KMS-11 (cell line): ENCODE data around the gene CELF5.

Experiments
- H2AFZ ChIP-seq: fragments of 200-600 bp; sonication (generic); 2 replicates; pipeline ENCODE4 v1.6.1; 2016; ENCODE audit warnings: antibody characterized with exemption, mixed run types, low read depth
- H3K27ac ChIP-seq: fragments of 200-600 bp; sonication (generic); 2 replicates; pipeline ENCODE4 v1.6.1; 2016; ENCODE audit warnings: mild to moderate bottlenecking, mixed run types
- H3K27me3 ChIP-seq: fragments of 200-600 bp; sonication (generic); 2 replicates; pipeline ENCODE4 v1.6.1; 2017; ENCODE audit warnings: mild to moderate bottlenecking, low read depth, mixed run types, moderate library complexity; ENCODE audit not compliant: insufficient read depth
- H3K36me3 ChIP-seq: fragments of 200-600 bp; sonication (generic); 2 replicates; pipeline ENCODE4 v1.6.1; 2017; ENCODE audit warnings: mild to moderate bottlenecking, mixed run types; ENCODE audit not compliant: insufficient read depth
- H3K4me1 ChIP-seq: fragments of 200-600 bp; sonication (generic); 2 replicates; pipeline ENCODE4 v1.6.1; 2016; ENCODE audit warnings: mild to moderate bottlenecking, low read depth, mixed run types; ENCODE audit not compliant: poor library complexity, severe bottlenecking
- H3K4me2 ChIP-seq: fragments of 200-600 bp; sonication (generic); 2 replicates; pipeline ENCODE4 v1.7.0; 2016; ENCODE audit warnings: mild to moderate bottlenecking, mixed run types
- H3K4me3 ChIP-seq: fragments of 200-600 bp; sonication (generic); IDR thresholded peaks from 2 replicates; pipeline ENCODE4 v1.6.1; 2017; ENCODE audit warnings: low read depth, low read length, mixed read lengths; ENCODE audit not compliant: insufficient read depth
- H3K79me2 ChIP-seq: fragments of 200-600 bp; sonication (generic); 2 replicates; pipeline ENCODE4 v1.6.1; 2016; ENCODE audit warnings: low read depth, mixed run types; ENCODE audit not compliant: insufficient read depth
- H3K9ac ChIP-seq: fragments of 200-600 bp; sonication (generic); 2 replicates; pipeline ENCODE4 v1.6.1; 2016; ENCODE audit warnings: mild to moderate bottlenecking, mixed run types
- H4K20me1 ChIP-seq: fragments of 200-600 bp; sonication (generic); 2 replicates; pipeline ENCODE4 v1.6.1; 2016; ENCODE audit warnings: mild to moderate bottlenecking, mixed run types; ENCODE audit not compliant: insufficient read depth
- CTCF ChIP-seq: fragments of 200-600 bp; sonication (generic); conservative IDR thresholded peaks from 2 replicates; pipeline ENCODE4 v1.6.1; 2017; ENCODE audit warnings: low read depth, mild to moderate bottlenecking, antibody characterized with exemption, low read length, moderate library complexity, mixed read lengths

Gene CELF5

GRCh38 chr19:3224346-3225168, at the start of gene CELF5:
CELF5 (plus strand) TSS chr19:3224661; CDS start chr19:3224740, 79 bp downstream.
- H3K9ac ChIP-seq = no peak within 1 kb of the TSS
- TF ChIP-seq CTCF = peak; percentile 46

GRCh38 chr19:3175781-3176714, 48.4 kb upstream of the CELF5 start:
- Histone ChIP-seq H3K79me2 (no peaks in the 10 kb centered on the region), H4K20me1 (no peaks in the 10 kb centered on the region), H3K27ac (no peak overlapping the region), H3K4me1 (peaks cover 3% of the 10 kb centered on the region), H3K4me3 (no peak overlapping the region), H3K4me2 (no peak overlapping the region), H2AFZ (no peak overlapping the region), H3K36me3 (no peaks in the 10 kb centered on the region), H3K9ac (no peak overlapping the region), H3K27me3 (peaks cover 6% of the 10 kb centered on the region; the same call in 1 of the 2 replicates)
- no peak for TF ChIP-seq CTCF

More at GRCh38 chr19:3224346-3225168, at the start of gene CELF5:
- Histone ChIP-seq H3K4me3 (no peak within 1 kb of the TSS), H3K27ac (no peak within 1 kb of the TSS), H2AFZ (no peak within 1 kb of the TSS), H4K20me1 (no peaks in the 10 kb centered on the region), H3K27me3 (peaks cover 70% of the 10 kb centered on the region), H3K4me2 (no peak within 1 kb of the TSS), H3K79me2 (no peaks in the 10 kb centered on the region), H3K4me1 (no peaks in the 10 kb centered on the region), H3K36me3 (no peaks in the 10 kb centered on the region)

- Histone ChIP-seq H3K27ac (no peak overlapping the region), H3K4me3 (no peak overlapping the region), H4K20me1 (no peaks in the 10 kb centered on the region), H3K4me1 (peaks cover 3% of the 10 kb centered on the region), H3K4me2 (no peak overlapping the region), H3K79me2 (no peaks in the 10 kb centered on the region), H3K27me3 (peaks cover 7% of the 10 kb centered on the region; the same call in 1 of the 2 replicates), H3K36me3 (no peaks in the 10 kb centered on the region), H2AFZ (no peak overlapping the region), H3K9ac (no peak overlapping the region)
- TF ChIP-seq CTCF = no peak
These were observed 47.6 kb upstream of the CELF5 start for GRCh38 chr19:3176715-3177501.

- Histone ChIP-seq H2AFZ (no peak within 1 kb of the TSS), H3K4me2 (no peak within 1 kb of the TSS)
These were observed 46.0 kb upstream of the CELF5 start, which contains the start of gene S1PR4 for GRCh38 chr19:3178377-3178972. S1PR4 (plus strand) TSS chr19:3178769; CDS start chr19:3178793, 24 bp downstream.

More at GRCh38 chr19:3178377-3178972, 46.0 kb upstream of the CELF5 start, which contains the start of gene S1PR4:
- Histone ChIP-seq H3K79me2 (no peaks in the 10 kb centered on the region), H3K36me3 (no peaks in the 10 kb centered on the region), H3K27me3 (peaks cover 9% of the 10 kb centered on the region; the same call in 1 of the 2 replicates), H3K4me3 (no peak within 1 kb of the TSS), H4K20me1 (no peaks in the 10 kb centered on the region), H3K4me1 (peaks cover 3% of the 10 kb centered on the region), H3K9ac (no peak within 1 kb of the TSS), H3K27ac (no peak within 1 kb of the TSS)
- TF ChIP-seq CTCF = no peak
